Type B pancreatic cell (in vitro differentiated cells): Measurements from ENCODE around the gene CFD. TPM values are rescaled to one million over a fixed set of nuclear protein-coding genes. Genes with fewer than 3 reads are reported as not detected.
A peak's percentile ranks its signal among the peaks of the same experiment; 100 is the strongest.

Experiments
- DNase-seq: peaks from one replicate; pipeline ENCODE4 v3.0.0; 2021; ENCODE audit warnings: mixed read lengths; ENCODE audit not compliant: unreplicated experiment; ENCODE audit errors: extremely low spot score
- H3K27ac Mint-ChIP-seq: 2 replicates; pipeline ENCODE4 v1.8.0; 2021; ENCODE audit warnings: mild to moderate bottlenecking, mixed read lengths
- H3K27me3 Mint-ChIP-seq: 2 replicates; pipeline ENCODE4 v1.8.0; 2021; ENCODE audit warnings: mixed read lengths
- H3K36me3 Mint-ChIP-seq: 2 replicates; pipeline ENCODE4 v1.8.0; 2021; ENCODE audit warnings: mixed read lengths
- H3K4me1 Mint-ChIP-seq: one replicate; pipeline ENCODE4 v1.8.0; 2021; ENCODE audit warnings: mixed read lengths; ENCODE audit not compliant: unreplicated experiment
- H3K4me3 Mint-ChIP-seq: 2 replicates; pipeline ENCODE4 v1.8.0; 2021; ENCODE audit warnings: mild to moderate bottlenecking, mixed read lengths
- H3K9me3 Mint-ChIP-seq: 2 replicates; pipeline ENCODE4 v1.8.0; 2021; ENCODE audit warnings: mixed read lengths
- total RNA-seq: library from RNA; stranded (reverse); gene quantifications from 2 replicates; pipeline ENCODE4 v1.2.1, GENCODE V29; 2021; ENCODE audit warnings: low replicate concordance
- TF ChIP-seq, protein P1 (sequence below): fragments of 200-600 bp; sonication (generic); conservative IDR thresholded peaks from 2 replicates; pipeline ENCODE4 v1.5.0; 2021; ENCODE audit warnings: antibody characterized with exemption, mild to moderate bottlenecking

Gene CFD
- total RNA-seq, 1 donor from 2014 or later = 5.5 TPM

- no peak overlapping the region for H3K27ac Mint-ChIP-seq
- no peaks in the 10 kb centered on the region for H3K27me3 Mint-ChIP-seq
- TF ChIP-seq, protein P1, sequence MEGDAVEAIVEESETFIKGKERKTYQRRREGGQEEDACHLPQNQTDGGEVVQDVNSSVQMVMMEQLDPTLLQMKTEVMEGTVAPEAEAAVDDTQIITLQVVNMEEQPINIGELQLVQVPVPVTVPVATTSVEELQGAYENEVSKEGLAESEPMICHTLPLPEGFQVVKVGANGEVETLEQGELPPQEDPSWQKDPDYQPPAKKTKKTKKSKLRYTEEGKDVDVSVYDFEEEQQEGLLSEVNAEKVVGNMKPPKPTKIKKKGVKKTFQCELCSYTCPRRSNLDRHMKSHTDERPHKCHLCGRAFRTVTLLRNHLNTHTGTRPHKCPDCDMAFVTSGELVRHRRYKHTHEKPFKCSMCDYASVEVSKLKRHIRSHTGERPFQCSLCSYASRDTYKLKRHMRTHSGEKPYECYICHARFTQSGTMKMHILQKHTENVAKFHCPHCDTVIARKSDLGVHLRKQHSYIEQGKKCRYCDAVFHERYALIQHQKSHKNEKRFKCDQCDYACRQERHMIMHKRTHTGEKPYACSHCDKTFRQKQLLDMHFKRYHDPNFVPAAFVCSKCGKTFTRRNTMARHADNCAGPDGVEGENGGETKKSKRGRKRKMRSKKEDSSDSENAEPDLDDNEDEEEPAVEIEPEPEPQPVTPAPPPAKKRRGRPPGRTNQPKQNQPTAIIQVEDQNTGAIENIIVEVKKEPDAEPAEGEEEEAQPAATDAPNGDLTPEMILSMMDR = no peak
- H3K4me3 Mint-ChIP-seq = no peak overlapping the region
- H3K4me1 Mint-ChIP-seq = peaks cover 4% of the 10 kb centered on the region
- H3K9me3 Mint-ChIP-seq = no peaks in the 10 kb centered on the region
- H3K36me3 Mint-ChIP-seq = peaks cover 23% of the 10 kb centered on the region
- DNase-seq = no peak
Measured at GRCh38 chr19:812049-812746, 47.3 kb upstream of the CFD start.

GRCh38 chr19:812747-813218, 46.7 kb upstream of the CFD start:
- no peaks in the 10 kb centered on the region for H3K4me1 Mint-ChIP-seq
- no peaks in the 10 kb centered on the region for H3K27me3 Mint-ChIP-seq
- H3K9me3 Mint-ChIP-seq = no peaks in the 10 kb centered on the region
- no peak overlapping the region for H3K4me3 Mint-ChIP-seq
- DNase-seq = no peak
- peaks cover 17% of the 10 kb centered on the region for H3K36me3 Mint-ChIP-seq
- H3K27ac Mint-ChIP-seq = no peak overlapping the region
- TF ChIP-seq, protein P1 = no peak

GRCh38 chr19:813219-814151, 46.0 kb upstream of the CFD start:
- no peaks in the 10 kb centered on the region for H3K4me1 Mint-ChIP-seq
- TF ChIP-seq, protein P1 = no peak
- no peaks in the 10 kb centered on the region for H3K9me3 Mint-ChIP-seq
- H3K27me3 Mint-ChIP-seq = no peaks in the 10 kb centered on the region
- peak overlapping the region; percentile 34 for H3K27ac Mint-ChIP-seq
- no peak for DNase-seq
- H3K4me3 Mint-ChIP-seq = no peak overlapping the region
- peaks cover 15% of the 10 kb centered on the region for H3K36me3 Mint-ChIP-seq

- Mint-ChIP-seq H3K4me1 (no peaks in the 10 kb centered on the region), H3K9me3 (no peaks in the 10 kb centered on the region)
- TF ChIP-seq, protein P1 = no peak
Measured at GRCh38 chr19:814152-815078, 45.0 kb upstream of the CFD start.

DNA sequence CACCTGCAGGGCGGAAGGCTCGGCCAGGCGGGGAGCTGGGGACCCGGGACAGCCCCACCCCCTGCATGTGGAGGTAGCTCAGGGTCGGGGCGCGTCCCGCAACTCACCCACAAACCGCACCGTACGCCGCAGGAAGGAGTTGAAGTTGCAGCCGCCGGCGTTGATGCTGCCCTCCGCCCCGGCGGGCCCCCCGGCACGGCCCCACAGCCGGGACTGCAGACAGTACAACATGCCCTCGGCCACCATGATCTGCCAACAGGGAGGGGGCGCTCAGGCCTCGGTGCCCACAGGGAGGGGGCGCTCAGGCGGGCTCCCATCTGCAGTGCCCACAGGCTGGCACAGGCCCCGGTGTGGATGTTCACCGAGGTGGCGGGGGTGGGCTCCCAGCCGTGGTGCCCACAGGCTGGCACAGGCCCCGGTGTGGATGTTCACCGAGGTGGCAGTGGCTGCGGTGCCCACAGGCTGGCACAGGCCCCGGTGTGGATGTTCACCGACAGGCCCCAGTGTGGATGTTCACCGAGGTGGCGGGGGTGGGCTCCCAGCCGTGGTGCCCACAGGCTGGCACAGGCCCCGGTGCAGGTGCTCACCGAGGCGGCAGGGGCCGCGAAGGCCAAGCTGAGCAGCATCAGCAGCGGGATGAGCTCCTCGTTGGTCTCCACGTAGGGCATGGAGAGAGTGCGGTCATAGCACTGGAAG, 44.2 kb upstream of the CFD start:
- peaks cover 11% of the 10 kb centered on the region for H3K36me3 Mint-ChIP-seq
- TF ChIP-seq, protein P1 = no peak
- H3K9me3 Mint-ChIP-seq = no peaks in the 10 kb centered on the region
- H3K27me3 Mint-ChIP-seq = no peaks in the 10 kb centered on the region
- no peak for DNase-seq
- H3K27ac Mint-ChIP-seq = peak overlapping the region; percentile 59
- H3K4me1 Mint-ChIP-seq = no peaks in the 10 kb centered on the region
- H3K4me3 Mint-ChIP-seq = peak overlapping the region; percentile 28

More at GRCh38 chr19:814152-815078, 45.0 kb upstream of the CFD start:
- Mint-ChIP-seq H3K36me3 (peaks cover 15% of the 10 kb centered on the region), H3K27ac (peak overlapping the region; percentile 59), H3K27me3 (no peaks in the 10 kb centered on the region), H3K4me3 (no peak overlapping the region)
- DNase-seq = no peak
